NCI-H345 treated with DMSO at 0.1 percent for 48 hours (cell line): Measurements from ENCODE around the gene BIRC5.
"Not testable (repeated sequence)": the region's sequence is repeated elsewhere in the genome, so short reads cannot be mapped to it uniquely, and the experiment has no call there.

Experiments used
- DNase-seq: peaks from one replicate; lab custom pipeline; 2025; ENCODE audit not compliant: unreplicated experiment; lab: John Stamatoyannopoulos, UW

BIRC5 gene

DNA sequence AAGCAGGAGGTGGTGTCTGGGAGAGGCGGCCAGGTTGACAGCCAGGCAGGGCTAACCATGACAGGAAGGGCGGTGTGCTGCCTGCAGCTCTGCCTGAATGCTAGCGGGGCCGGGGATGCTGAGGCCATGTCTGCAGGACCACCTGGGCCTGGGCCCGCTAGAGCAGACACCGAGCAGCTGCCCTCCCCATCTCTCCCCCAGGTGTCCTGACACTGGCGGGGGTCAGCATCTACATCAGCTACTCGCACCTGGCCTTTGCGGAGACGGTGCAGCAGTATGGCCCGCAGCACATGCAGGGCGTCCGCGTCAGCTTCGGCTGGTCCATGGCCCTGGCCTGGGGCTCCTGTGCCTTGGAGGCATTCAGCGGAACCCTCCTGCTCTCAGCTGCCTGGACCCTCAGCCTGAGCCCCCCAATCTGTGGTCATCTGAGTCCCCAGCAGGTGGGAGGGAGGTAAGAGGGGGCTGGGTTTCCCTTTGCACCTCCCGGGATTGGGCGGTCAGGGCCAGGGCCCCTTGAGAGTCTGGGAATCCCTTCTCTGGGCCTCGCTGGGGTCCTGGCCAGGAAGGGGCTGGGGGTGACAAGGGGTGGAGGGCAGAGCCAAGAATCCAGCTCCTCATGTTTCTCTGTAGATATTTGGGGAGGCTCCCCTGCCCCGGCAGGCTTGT is 24.9 kb downstream of the BIRC5 start:
- no peak for DNase-seq

DNA sequence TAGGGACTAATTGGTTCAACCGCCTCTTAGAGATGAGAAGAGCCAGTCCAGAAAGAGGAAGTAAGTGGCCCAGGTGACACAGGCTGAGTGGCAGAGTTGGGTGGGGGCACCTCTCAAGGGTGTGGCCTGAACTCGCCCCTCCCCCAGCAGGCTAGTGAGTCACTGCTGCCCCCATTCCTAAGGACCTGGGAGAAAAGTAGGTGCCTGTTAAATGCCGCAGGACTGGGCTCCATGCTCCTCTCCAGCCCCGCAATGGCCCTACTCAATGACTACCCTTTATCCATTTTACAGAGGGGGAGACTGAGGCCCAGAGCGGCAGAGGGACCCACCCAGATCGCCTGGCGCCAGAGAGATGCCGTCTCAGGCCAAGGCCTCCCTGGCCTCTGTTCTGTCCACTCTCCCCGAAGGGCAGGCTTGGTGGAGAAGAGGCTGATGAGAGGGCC is 25.5 kb downstream of the BIRC5 start:
- no peak for DNase-seq

DNA sequence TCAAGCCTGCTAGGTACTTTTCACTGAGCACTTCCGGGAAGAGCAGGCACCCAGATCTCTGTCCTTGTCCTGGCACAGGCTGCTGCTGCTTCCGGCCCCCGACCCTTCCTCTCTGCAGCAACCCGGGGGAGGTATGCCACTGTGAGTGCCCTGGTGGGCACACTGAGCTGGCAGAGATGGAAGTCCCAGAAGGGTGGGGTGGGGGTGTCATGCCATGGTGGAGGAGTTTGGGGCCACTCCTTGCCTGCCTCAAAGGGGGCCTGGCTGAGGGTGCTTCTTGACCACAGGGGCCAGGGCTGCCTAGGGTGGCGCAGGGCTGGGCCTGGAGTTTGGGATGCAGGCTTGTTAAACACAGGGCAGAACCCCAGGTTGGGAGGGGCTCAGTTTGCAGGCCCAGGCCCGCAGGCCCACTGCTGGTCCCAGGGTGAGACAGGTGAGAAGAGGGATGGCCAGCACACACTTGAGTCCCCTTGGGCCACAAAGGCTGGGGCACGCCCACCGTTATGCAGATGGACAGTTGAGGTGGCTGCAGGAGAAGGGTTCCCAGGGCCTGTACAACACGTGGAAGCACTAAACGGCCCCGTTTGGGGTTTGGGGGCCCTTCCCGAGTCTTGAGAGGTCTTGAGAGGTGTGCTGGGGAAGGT is 26.1 kb downstream of the BIRC5 start:
- DNase-seq, result no peak

DNA sequence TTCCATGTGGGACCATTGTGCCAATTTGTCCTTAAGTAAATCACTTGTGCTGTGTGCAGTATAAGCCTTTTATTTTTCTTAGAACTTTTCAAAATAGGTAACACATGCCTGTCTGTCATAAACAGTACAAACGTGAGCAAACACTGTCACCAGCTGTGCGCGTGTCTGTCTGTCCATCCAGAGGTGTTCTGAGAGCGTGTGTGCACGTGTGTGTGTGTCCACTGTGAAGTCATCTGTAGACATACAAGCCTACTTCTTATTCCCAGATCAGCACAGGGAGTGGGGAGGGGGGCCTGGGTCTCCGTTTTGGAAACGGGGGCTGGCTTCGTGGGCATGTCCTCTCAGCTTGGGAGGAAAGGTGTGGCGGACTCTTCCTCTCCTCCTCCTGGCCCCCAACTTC is 26.8 kb downstream of the BIRC5 start:
- no peak for DNase-seq

DNA sequence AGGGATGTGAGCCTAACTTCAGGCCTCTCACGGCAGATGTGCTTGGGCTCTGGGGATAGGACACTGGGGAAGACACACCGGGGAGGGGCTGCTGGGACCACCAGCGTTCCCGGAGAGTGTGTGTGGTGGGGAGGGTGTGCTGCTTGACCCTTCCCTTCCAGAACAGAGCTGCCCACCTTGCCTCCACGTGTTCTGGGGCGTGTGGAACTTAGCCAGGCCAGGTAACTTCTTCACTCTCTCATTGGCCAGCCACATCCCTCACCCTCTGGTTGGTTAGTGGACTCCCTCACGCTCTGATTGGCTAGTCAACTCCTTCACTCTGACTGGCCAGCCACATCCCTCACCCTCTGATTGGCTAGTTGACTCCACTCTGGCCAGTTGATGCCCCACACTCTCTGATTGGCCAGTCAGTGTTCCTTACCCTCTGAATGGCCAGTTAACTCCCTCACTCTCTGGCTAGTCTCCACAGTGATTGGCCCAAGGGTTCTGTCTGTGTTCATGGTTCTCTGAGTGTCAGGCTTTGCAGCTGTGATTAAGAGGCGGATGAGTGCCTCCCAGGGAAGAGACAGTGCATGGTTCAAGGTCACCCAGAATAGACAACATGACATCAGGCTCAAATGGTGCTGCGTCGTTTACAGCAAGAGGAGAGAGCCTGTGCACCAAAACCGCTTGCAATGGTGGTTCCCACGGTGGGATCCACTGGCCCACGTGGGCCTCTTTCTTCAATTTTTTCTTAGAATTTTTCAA is 27.4 kb downstream of the BIRC5 start:
- no peak for DNase-seq

DNA sequence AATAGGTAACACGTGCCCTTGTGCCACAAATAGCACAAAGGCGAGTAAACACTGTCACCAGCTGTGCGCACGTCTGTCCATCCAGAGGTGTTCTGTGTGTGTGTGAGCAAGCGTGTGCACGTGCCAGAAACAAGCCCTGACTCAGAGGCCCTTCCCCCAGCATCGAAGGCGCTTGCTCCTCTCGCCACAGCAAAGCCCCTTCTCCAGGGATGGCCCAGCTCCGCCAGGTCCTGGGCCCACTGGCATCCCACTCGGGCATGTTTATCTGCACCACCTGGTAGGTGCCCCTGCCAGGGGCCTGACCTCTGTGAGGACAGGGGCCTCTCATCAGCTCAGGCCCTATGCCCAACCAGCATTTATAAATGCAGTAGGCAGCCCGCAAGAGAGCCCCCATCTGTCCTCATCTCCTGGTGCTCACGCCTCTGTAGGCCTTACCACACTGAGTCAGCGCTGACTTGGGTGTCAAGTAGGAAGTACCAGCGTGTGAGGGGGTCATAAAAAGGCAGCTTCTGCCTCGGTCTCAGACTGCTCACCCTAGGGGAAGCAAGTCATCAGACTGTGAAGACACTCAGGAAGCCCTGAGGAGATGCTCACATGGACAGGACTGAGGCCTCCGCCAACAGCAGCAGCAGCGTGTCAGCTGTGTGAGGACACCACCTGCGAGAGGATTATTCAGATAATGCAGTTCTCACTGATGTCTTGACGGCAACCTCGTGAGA is 28.1 kb downstream of the BIRC5 start:
- no peak for DNase-seq

DNA sequence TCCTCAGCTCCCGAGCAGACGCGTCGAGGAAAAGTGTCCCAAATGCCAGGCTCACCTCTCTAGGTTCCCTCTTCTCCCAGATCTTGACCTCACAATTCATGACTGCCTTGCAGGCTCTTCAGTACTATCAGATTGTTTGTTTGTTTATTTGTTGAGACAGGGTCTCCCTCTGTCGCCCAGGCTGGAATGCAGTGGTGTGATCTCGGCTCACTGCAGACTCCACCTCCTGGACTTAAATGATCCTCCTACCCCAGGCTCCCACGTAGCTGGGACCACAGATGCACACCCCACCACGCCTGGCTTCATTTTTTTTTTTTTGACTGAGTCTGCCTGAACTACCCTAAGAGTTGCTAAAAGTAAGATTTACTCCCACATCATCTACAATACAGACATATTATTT is 33.3 kb downstream of the BIRC5 start:
- DNase-seq, result no peak

DNA sequence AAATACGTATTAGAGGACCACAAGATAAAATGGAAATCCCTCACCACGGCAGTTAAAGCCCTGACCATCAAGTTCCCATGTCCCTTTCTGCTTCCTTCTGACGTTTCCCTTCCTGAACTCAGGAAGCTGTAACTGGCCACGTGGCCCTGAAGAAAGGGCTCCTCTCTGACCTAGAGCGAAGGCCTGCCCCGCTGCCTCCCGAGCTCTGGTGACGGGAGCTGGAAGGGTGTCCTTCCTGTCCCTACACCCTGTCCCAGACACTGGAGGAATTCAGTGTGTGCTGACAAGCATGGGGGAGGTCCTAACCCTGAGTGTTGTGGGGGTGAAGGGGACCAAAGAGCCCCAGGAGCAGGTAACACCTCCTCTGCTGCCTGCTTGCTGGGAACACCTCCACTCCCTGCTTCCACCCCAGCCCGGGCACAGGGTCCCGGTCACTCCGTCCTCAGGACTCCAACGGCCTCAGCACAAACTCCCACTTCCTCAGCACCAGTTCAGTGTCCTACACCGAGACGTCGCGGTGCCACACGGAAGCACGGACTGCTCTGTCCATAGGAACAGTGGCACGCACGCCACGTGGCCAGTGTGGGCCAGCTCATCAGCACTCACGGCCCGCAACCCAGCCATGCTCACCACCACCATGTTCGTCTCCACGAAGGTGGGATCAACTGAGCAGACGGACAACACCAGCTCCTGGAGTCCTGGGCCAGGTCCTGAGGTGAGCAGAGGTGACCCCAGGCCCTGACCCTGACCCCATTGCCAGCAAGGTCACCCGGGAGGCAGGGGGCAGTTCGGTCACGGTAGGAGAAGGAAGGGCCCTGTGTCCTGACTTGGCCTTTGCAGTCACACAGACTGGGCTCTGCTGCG is 34.2 kb downstream of the BIRC5 start:
- DNase-seq, result no peak

DNA sequence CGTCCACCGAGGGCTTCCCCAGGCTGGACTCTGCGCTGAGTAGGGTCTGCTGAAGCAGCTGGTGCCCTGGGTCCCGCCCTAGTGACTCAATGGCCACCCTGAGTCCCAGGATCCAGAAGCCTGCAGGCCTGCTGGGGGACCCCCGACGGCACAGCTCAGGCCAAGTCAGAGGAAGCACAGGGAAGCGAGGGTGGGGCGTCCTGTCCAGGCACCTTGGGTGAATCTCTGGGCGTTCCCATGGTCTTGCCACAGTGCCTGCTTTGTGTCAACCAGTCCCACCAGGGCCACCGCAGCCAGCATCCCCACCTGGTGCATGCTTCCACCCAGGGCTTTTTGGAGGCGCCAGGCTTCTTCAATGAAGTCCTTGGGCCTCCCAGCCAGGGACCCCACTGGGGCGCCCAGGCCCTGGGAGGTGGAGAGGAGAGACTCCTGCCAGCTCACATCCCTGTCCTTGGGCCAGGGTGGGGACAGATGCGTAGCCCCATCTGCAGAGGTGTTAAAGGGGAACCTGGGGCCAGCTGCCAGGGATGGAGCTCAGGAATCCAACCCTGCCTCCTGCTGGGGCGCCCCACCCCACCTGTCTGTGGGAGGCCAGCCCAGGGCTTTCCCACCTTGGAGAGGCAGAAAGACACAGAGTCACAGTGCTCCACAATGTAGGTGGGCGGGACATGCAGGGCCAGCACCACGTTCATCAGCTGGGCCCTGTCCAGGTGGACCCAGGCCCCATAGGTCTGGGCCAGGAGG is 35.2 kb downstream of the BIRC5 start:
- no peak for DNase-seq

DNA sequence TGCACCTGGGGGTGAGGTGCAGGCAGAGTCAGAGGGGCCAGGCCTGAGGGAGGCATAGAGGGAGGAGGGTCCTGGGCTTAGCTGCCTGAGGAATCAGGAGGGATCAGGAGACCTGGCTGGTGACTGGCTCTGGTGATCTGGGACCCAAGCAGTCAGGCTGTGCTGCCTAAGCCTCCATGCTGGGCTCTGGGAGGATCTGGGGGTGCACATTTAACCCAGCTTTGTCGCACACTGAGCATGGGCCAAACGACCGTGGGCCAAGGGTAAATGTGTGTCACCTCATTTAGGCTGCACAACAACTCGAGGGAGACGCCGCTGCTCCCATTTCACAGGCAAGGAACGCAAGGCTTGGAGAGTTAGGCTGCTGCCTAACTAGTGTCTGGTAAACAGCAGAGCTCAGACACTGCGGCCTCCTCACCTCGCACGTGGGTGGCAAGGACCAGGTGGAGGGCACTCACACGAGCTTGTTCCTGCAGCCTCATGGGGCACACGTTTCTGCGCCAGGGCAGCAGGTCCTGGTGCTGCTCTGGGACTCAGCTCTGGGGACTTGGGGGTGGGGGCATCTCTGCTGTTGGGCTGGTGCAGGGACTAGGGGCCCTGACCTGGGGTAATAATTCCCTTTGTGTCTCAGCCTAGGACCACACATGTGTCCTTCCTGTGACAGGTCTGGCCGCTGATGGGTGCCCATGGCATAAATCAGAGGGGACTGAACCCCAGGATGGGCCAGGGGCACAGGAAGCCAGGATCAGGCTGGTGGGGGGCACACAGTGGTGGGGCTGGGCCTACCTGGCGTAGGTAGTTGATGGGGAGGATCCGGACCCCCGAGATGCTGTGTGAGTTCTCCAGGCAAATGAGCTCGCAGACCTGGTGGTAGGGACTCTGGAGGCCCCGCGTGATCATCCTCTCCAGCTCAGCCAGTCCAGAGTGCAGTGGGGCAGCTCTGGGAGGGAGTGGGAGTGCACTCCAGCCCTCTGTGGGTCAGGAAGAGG is 36.1 kb downstream of the BIRC5 start:
- DNase-seq, result no peak

DNA sequence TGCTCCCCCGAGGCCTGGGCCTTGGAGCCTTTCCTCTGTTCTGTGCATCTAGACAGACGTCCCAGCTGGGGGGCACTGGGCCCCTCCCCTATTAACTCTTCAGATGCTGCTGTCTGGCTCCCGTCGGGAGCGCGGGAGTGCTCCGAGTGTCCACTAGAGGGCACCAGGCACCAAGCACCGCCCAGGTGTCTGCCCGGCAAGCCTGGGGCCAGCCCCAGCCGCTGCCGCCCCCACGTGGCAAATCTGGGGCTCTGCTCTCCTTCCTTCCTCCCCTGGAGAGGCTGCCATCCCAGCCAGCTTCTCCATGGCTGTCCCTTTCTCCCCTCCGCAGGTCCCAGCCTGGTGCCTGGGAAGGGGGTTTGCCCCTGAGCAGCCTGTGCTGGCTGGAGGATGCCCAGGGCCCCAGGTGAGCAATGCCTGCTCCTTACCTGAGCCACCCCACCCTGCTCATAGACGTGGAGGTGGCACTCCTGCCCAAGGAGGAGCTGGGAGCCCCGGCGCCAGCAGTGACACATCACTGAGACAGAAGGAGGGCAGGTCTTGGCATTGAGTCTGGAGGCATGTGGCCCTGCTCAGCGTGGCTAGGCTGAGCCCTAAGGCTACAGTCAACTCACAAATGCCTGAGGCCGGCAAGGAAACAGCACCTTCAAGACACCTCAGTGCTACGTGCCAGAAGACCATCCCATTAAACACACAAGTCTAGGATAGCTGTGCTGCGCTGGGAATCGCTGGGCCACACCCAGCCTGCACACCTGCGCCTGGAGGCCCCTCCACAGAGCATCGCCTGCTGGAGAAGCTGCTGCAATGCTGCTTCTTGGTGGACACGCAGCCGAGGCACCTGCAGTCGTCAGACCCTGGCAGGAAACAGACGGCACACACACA is 37.1 kb downstream of the BIRC5 start:
- peak; percentile 94 for DNase-seq

DNA sequence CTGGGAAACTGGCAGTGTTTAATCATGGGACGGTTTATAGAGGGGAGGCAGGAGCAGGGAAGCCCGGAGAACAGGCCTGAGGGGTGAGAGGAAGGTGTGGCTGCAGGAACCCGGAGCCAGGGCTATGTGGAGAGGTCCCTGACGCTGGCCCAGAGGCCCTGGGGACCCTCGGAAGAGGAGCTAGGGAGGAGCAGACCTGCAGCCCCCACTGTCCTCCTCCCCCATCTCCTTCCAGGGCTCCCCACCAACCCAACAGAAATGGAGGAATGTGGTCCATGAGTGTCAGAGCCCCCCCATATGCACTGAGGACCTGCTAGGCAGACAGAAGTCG is 37.7 kb downstream of the BIRC5 start:
- no peak for DNase-seq

DNA sequence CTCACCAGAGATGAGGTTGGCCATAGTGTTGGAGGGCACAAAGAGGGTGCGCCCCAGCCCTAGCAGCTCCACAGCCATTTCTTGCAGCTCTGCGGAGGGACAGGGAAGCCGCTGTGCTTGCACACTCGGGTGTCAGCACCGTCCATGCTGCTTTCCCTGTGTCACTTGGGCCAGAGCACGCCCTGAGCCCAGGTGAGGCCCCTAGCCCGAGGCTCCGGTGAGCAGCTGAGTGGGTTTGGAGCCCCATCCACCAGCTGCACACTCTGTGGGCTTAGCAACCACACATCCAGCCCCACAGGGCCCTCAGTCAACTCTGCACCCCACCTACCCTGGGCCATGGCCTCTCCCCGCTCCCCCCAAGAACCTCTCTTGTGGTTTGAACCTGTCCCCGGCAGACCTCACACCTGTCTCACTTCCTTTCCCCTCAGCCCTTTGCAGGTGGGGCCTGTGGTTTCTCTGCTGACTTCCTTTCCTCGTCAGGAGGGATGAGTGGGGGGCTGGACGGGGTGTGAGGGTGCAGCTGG is 38.1 kb downstream of the BIRC5 start:
- no peak for DNase-seq

DNA sequence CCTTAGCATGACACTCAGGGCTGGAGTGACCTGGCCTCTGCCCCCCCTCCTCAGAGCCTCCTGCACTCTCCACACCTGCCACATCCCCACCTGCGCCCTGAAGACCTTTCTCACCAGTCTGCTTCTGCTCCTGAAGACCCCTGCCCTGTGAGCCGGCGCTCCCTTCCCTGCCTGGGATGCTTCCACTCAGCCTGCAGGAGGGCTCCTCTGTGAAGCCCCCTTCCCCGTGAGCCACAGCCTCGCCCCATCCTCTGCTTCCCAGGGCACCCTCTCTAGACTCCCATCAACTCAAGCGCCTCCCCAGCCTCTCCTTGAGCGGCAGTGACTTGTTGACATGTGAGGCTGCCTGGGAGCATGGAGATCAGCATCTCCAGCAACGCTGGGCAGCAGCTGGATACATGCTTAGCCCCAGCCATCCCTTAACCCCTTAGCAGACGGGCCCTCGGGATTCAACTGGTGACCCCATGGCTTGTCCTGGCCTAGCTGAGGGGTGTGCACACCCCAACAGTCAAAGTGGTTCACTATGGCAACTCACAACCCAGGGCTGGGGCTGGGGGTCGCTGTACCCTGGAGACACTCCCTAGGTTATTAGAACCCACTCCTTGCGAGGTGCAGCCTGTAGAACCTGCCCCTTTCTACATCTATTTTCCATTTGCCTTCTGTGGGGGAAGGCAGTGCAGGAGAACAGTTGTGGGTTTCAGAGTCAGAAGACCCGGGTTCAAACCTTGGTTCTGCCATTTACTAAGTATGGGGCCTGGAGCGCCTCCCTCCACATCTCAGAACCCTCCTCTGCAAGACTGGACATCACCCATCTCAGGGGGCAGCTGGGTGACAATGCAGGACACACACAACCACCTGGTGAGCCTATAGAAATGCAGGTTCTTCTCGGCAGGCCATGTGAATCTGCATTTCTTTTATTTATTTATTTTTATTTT is 38.9 kb downstream of the BIRC5 start:
- DNase-seq, result no peak

DNA sequence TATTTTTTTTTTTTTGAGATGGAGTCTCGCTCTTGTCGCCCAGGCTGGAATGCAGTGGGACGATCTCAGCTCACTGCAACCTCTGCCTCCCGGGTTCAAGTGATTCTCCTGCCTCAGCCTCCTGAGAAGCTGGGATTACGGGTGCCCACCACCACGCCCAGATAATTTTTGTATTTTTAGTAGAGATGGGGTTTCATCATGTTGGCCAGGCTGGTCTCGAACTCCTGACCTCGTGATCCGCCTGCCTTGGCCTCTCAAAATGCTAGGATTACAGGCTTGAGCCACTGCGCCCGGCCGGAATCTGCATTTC is 39.5 kb downstream of the BIRC5 start:
- DNase-seq, result not testable (repeated sequence)

DNA sequence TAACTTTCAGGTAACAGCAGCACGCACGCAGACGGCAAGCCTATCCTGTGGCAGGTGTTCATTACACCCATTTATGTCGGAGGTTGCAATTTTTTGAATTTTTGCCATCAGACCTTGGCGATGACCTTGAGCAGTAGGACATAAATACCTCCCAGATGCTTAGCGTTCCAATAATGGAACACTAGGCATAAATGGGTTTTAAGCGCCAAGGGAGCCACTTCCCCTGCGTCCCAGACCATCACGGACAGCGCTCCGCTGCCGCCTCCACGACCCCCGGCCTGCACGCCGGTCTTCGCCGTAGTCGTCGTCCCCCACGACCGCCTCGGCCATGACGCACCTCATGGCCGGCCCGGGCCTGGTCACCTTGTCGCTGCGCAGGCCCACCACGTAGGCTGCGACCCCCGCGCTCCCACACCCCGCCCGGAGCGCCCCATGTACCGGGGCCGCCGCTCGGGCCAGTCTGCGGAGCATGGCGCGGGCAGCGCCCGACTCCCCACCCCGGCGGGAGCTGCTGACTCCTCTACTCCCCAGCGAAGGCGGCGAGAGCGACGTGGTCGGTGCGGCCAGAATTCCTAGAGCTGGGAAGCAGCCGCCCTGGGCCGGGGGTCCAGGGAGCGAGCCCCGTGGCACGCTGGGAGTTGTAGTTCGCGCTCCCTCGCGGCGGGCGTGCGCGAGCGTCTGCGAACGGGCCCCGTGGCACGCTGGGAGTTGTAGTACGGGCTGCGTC is 40.1 kb downstream of the BIRC5 start:
- DNase-seq, result peak; percentile 80
